ENCODE results near the gene BLVRA. TPM values are rescaled to one million over a fixed set of nuclear protein-coding genes. Genes with fewer than 3 reads are reported as not detected.
"Not testable (repeated sequence)": the region's sequence is repeated elsewhere in the genome, so short reads cannot be mapped to it uniquely, and the experiment has no call there.

BLVRA gene
- total and polyA plus RNA-seq, 2 experiments from 2014 or later, result 21.0 to 34.2 TPM

DNA sequence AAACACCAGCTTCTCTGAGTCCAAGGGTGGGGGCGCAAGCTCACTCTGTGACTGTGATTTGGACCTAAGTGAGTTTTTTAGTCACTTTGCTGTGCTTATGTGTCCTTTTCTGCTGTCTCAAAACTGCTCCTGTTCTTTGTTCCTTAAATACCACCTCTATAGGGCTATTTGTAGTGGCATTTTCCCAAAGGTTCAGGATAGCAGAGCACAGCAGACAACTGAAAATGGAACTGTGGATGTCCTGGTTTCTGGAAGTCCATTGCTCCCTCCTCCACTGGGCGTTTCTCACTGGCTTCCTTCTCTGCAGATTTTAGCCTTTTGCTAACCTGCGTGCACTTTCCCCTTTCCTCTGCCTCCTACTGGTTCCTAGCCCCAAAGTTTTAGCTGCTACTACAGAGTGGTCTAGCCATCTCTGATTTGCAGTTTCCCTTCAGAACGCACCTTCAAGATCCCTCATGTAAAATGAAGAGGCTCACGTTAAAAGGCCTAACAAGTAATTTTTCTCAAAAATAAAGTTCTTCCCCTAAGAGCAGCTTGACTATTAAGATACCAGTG is 25.6 kb downstream of the BLVRA start:
- Histone ChIP-seq H3K36me3 (replicated peaks; ENCODE audit: insufficient read depth, low read depth) (no peaks in the 10 kb centered on the region), H4K20me1 (ENCODE audit: insufficient read depth, poor library complexity, severe bottlenecking) (no peaks in the 10 kb centered on the region), H3K27ac (peak overlapping the region; percentile 44), H3K4me3 (no peak overlapping the region), H2AFZ (no peak overlapping the region), H3K27me3 (no peaks in the 10 kb centered on the region), H3K4me1 (ENCODE audit: insufficient read depth) (peaks cover 4% of the 10 kb centered on the region), H3K9me3 (ENCODE audit: low read depth) (no peaks in the 10 kb centered on the region), H3K79me2 (no peaks in the 10 kb centered on the region), H3K4me2 (no peak overlapping the region), H3K9me2 (replicated peaks; ENCODE audit: insufficient read depth) (no peaks in the 10 kb centered on the region)
- TF ChIP-seq, protein P1, sequence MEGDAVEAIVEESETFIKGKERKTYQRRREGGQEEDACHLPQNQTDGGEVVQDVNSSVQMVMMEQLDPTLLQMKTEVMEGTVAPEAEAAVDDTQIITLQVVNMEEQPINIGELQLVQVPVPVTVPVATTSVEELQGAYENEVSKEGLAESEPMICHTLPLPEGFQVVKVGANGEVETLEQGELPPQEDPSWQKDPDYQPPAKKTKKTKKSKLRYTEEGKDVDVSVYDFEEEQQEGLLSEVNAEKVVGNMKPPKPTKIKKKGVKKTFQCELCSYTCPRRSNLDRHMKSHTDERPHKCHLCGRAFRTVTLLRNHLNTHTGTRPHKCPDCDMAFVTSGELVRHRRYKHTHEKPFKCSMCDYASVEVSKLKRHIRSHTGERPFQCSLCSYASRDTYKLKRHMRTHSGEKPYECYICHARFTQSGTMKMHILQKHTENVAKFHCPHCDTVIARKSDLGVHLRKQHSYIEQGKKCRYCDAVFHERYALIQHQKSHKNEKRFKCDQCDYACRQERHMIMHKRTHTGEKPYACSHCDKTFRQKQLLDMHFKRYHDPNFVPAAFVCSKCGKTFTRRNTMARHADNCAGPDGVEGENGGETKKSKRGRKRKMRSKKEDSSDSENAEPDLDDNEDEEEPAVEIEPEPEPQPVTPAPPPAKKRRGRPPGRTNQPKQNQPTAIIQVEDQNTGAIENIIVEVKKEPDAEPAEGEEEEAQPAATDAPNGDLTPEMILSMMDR (IDR thresholded peaks at IDR 0.05; ENCODE audit: poor library complexity), result no peak
- TF ChIP-seq EZH2 (IDR thresholded peaks at IDR 0.05; ENCODE audit: borderline replicate concordance) (no peak), EZH2phosphoT487 (IDR thresholded peaks at IDR 0.05; ENCODE audit: low read depth, severe bottlenecking, unreplicated experiment) (no peak)
- DNase-seq (ENCODE audit: low spot score), result no peak
- WGBS (ENCODE audit: low lambda C conversion rate, missing lambda C conversion rate), result 97% methylated on average over 5 of the region's 5 CpGs

DNA sequence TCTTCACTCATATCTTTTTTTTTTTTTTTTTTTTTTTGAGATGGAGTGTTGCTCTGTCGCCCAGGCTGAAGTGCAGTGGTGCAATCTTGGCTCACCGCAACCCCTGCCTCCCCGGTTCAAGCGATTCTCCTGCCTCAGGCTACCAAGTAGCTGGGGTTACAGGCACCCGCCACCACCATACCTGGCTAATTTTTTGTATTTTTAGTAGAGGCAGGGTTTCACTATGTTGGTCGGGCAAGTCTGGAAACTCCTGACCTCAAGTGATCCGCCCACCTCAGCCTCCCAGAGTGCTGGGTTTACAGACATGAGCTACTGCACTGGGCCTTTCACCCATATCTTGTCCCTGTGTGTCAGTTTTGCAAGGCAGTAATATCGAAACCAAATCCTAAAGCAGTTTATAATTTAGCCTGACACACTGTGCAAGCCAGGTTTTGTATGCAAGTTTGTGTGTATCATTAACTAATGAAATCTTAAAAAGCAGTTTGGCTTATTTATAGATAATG is 26.2 kb downstream of the BLVRA start:
- not testable (repeated sequence) for H3K9me2 ChIP-seq (replicated peaks; ENCODE audit: insufficient read depth); H3K36me3 ChIP-seq (replicated peaks; ENCODE audit: insufficient read depth, low read depth); H2AFZ ChIP-seq; H3K4me3 ChIP-seq; H4K20me1 ChIP-seq (ENCODE audit: insufficient read depth, poor library complexity, severe bottlenecking); H3K4me1 ChIP-seq (ENCODE audit: insufficient read depth); H3K27me3 ChIP-seq; DNase-seq (ENCODE audit: low spot score); H3K9me3 ChIP-seq (ENCODE audit: low read depth); H3K79me2 ChIP-seq
- 88% methylated on average over 8 of the region's 8 CpGs for WGBS (ENCODE audit: low lambda C conversion rate, missing lambda C conversion rate)
- H3K27ac ChIP-seq, result peak overlapping the region; percentile 44
- peak overlapping the region; percentile 21 for H3K4me2 ChIP-seq

DNA sequence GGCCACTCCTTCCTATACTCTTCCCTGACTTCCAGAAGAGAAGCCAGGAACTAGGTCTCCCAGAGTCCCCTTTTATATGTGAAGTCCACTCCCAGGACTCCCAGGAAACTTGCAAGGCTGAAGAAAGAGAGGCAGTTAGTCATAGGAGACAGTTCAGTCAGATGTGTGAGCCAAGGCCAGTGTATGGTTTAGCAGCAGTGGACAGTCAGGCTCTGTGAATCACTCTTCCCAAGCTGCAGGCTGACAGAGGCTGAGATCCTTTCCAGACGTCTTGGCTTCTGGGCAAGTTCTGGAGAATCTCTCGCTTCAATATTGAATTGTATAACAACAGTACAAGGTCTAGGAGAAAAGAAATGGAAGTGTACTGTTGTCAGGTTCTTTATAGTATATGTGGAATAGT is 26.9 kb downstream of the BLVRA start:
- peaks cover 4% of the 10 kb centered on the region for H3K4me1 ChIP-seq (ENCODE audit: insufficient read depth)
- no peak overlapping the region for H3K4me3 ChIP-seq
- H2AFZ ChIP-seq, result no peak overlapping the region
- no peak for TF ChIP-seq EZH2phosphoT487 (IDR thresholded peaks at IDR 0.05; ENCODE audit: low read depth, severe bottlenecking, unreplicated experiment)
- TF ChIP-seq, protein P1 (IDR thresholded peaks at IDR 0.05; ENCODE audit: poor library complexity), result no peak
- TF ChIP-seq EZH2 (IDR thresholded peaks at IDR 0.05; ENCODE audit: borderline replicate concordance), result no peak
- no peaks in the 10 kb centered on the region for H3K79me2 ChIP-seq
- H3K36me3 ChIP-seq (replicated peaks; ENCODE audit: insufficient read depth, low read depth), result no peaks in the 10 kb centered on the region
- WGBS (ENCODE audit: low lambda C conversion rate, missing lambda C conversion rate), result 60% methylated on average over 2 of the region's 2 CpGs
- peak overlapping the region; percentile 44 for H3K27ac ChIP-seq
- no peaks in the 10 kb centered on the region for H3K27me3 ChIP-seq
- DNase-seq (ENCODE audit: low spot score), result peak; percentile 76
- H4K20me1 ChIP-seq (ENCODE audit: insufficient read depth, poor library complexity, severe bottlenecking), result no peaks in the 10 kb centered on the region
- no peaks in the 10 kb centered on the region for H3K9me2 ChIP-seq (replicated peaks; ENCODE audit: insufficient read depth)
- no peaks in the 10 kb centered on the region for H3K9me3 ChIP-seq (ENCODE audit: low read depth)
- peak overlapping the region; percentile 21 for H3K4me2 ChIP-seq

DNA sequence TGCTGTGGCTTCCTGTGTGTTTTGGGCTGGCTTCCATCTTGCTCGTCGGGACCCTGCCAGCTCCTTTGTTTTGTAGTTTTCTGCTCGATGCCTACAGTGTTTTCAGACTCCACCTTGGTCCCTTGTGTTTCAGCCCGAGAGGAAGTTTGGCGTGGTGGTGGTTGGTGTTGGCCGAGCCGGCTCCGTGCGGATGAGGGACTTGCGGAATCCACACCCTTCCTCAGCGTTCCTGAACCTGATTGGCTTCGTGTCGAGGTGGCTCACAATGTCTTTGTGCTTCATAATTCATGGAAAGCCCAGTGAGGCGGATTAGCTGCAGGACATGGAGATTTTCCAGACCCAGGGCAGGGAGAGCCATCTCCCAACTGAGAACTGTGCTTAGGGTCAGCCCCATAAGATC is 29.3 kb downstream of the BLVRA start:
- H2AFZ ChIP-seq, result no peak overlapping the region
- H3K4me1 ChIP-seq (ENCODE audit: insufficient read depth), result no peaks in the 10 kb centered on the region
- no peak overlapping the region for H3K4me2 ChIP-seq
- no peaks in the 10 kb centered on the region for H3K9me3 ChIP-seq (ENCODE audit: low read depth)
- no peak overlapping the region for H3K4me3 ChIP-seq
- no peaks in the 10 kb centered on the region for H3K27me3 ChIP-seq
- TF ChIP-seq EZH2 (IDR thresholded peaks at IDR 0.05; ENCODE audit: borderline replicate concordance) (no peak), EZH2phosphoT487 (IDR thresholded peaks at IDR 0.05; ENCODE audit: low read depth, severe bottlenecking, unreplicated experiment) (no peak)
- TF ChIP-seq, protein P1 (IDR thresholded peaks at IDR 0.05; ENCODE audit: poor library complexity), result no peak
- no peak overlapping the region for H3K27ac ChIP-seq
- no peaks in the 10 kb centered on the region for H3K9me2 ChIP-seq (replicated peaks; ENCODE audit: insufficient read depth)
- DNase-seq (ENCODE audit: low spot score), result no peak
- H3K79me2 ChIP-seq, result no peaks in the 10 kb centered on the region
- H3K36me3 ChIP-seq (replicated peaks; ENCODE audit: insufficient read depth, low read depth), result no peaks in the 10 kb centered on the region
- WGBS (ENCODE audit: low lambda C conversion rate, missing lambda C conversion rate), result 80% methylated on average over 14 of the region's 14 CpGs
- no peaks in the 10 kb centered on the region for H4K20me1 ChIP-seq (ENCODE audit: insufficient read depth, poor library complexity, severe bottlenecking)

All from hepatocyte (in vitro differentiated cells).